Adrenal gland (tissue), 12 donors: Measurements from ENCODE around the gene MLLT1. TPM values are rescaled to one million over a fixed set of nuclear protein-coding genes. Genes with fewer than 3 reads are reported as not detected.

Experiments
- DNase-seq, 7 donors: peaks; one replicate each; pipeline ENCODE4 v3.0.0-alpha.2; 2019 to 2020
- H3K27ac ChIP-seq, 5 donors: fragments of 200-600 bp; sonication (generic) in 4 of 5; 1 replicate in 3 of 5; 2 replicates in 2 of 5; pipeline versions ENCODE4 v1.5.1 to v1.8.0; 2016 to 2020; ENCODE audit warnings: mild to moderate bottlenecking in 1 of 5
- H3K27me3 ChIP-seq: fragments of 200-600 bp; 2 replicates; pipeline ENCODE4 v1.8.0; 2021
- H3K36me3 ChIP-seq, 2 donors: fragments of 200-600 bp; replicated peaks in 1 of 2; 1 replicate in 1 of 2; 2 replicates in 1 of 2; pipeline versions ENCODE4 v1.5.1 to v1.8.0; 2018 to 2022
- H3K4me1 ChIP-seq, 2 donors: fragments of 200-600 bp; replicated peaks in 1 of 2; 1 replicate in 1 of 2; 2 replicates in 1 of 2; pipeline versions ENCODE4 v1.5.1 to v1.8.0; 2018 to 2021
- H3K4me3 ChIP-seq, 4 donors: fragments of 200-600 bp; sonication (generic) in 3 of 4; one replicate each; pipeline ENCODE4 v1.5.1; 2016 to 2018
- H3K9me3 ChIP-seq, 3 donors: fragments of 200-600 bp; sonication (generic) in 1 of 3; replicated peaks in 1 of 3; 1 replicate in 2 of 3; 2 replicates in 1 of 3; pipeline versions ENCODE4 v1.5.1 to v1.8.0; 2016 to 2021
- POLR2A ChIP-seq, 2 donors: fragments of 450-650 bp; IDR thresholded peaks; one replicate each; pipeline ENCODE4 v1.6.1; 2017; ENCODE audit warnings: antibody characterized with exemption in 2 of 2, mild to moderate bottlenecking in 2 of 2, moderate library complexity in 1 of 2
- WGBS, 4 donors: extraction: QIAGEN DNeasy Blood & Tissue Kit in 2 of 4; methylation state at CpG; one replicate each; pipeline versions ENCODE4 v1.1.5 to v1.1.7; 2013 to 2017; 5-methylcytosine and 5-hydroxymethylcytosine counted together
- intact Hi-C, 2 donors: fragments of 100-400 bp; cut with DNase I; formaldehyde crosslinking; loops; one replicate each; pipeline versions ENCODE4 v1.14.1 to v1.15.0; 2022 to 2023
- polyA plus RNA-seq, 3 donors: library from polyadenylated mRNA; stranded (reverse); fragments of 200-250 nt in 2 of 3; fragments of 350-450 nt in 1 of 3; fragmentation: Illumina TruSeq in 1 of 3; extraction: RNeasy Lipid Tissue Mini Kit (QIAGEN cat#74804) in 1 of 3; gene quantifications; one replicate each; pipeline ENCODE4 v1.2.3, GENCODE V29; 2013 to 2014
- total RNA-seq, 9 donors: library from RNA; depleted of rRNA in 4 of 9; stranded (reverse); fragments of >200 nt in 4 of 9; fragments of 120-200 nt in 1 of 9; fragmentation: NEBNext Ultra II Directional in 1 of 9; extraction: Animal tissue kit (Norgen Biotek cat#: 25700) in 1 of 9; gene quantifications; one replicate each; pipeline versions ENCODE4 v1.1.0 to v1.2.4, GENCODE V29; 2013 to 2023
- TF ChIP-seq, protein P1 (sequence below), 6 experiments: fragments of 450-650 bp in 4 of 6; fragments of 200-600 bp in 2 of 6; sonication (generic) in 1 of 6; IDR thresholded peaks; 1 replicate in 5 of 6; 2 replicates in 1 of 6; pipeline versions ENCODE4 v1.5.1 to v1.8.0; 2016 to 2021; ENCODE audit warnings: antibody characterized with exemption in 6 of 6, mild to moderate bottlenecking in 2 of 6, moderate library complexity in 1 of 6
- donor health status: healthy with polysubstance abuse.
- donor health status: Bipolar disorder and iron deficiency.
- donor health status: DM: yes; HTN: yes; CAD: no.
- donor health status: DM: no; HTN: no; CAD: no.
- donor health status: DM: no; HTN: no; CAD: no.
- donor health status: DM: yes; HTN: yes; CAD: no.

MLLT1 gene
- total and polyA plus RNA-seq, 12 donors = 9.3 to 66.3 (median 28.2) TPM

- Histone ChIP-seq H3K36me3 (peaks cover 0 to 39% of the 10 kb centered on the region in 2 donors), H3K4me1 (peaks cover 34 to 41% of the 10 kb centered on the region in 2 donors), H3K27ac (no peak overlapping the region), H3K9me3 (no peaks in the 10 kb centered on the region), H3K27me3 (no peaks in the 10 kb centered on the region), H3K4me3 (no peak overlapping the region)
- DNase-seq = no peak
- intact Hi-C loops = no loop called here
- 88 to 94% (median 92%) methylated on average over 33 of the region's 33 CpGs for WGBS, 4 donors
- TF ChIP-seq, protein P1, sequence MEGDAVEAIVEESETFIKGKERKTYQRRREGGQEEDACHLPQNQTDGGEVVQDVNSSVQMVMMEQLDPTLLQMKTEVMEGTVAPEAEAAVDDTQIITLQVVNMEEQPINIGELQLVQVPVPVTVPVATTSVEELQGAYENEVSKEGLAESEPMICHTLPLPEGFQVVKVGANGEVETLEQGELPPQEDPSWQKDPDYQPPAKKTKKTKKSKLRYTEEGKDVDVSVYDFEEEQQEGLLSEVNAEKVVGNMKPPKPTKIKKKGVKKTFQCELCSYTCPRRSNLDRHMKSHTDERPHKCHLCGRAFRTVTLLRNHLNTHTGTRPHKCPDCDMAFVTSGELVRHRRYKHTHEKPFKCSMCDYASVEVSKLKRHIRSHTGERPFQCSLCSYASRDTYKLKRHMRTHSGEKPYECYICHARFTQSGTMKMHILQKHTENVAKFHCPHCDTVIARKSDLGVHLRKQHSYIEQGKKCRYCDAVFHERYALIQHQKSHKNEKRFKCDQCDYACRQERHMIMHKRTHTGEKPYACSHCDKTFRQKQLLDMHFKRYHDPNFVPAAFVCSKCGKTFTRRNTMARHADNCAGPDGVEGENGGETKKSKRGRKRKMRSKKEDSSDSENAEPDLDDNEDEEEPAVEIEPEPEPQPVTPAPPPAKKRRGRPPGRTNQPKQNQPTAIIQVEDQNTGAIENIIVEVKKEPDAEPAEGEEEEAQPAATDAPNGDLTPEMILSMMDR (IDR thresholded peaks at IDR 0.05) = no peak
- no peak for TF ChIP-seq POLR2A (IDR thresholded peaks at IDR 0.05)
Observed at GRCh38 chr19:6269101-6269886, 10.5 kb downstream of the MLLT1 start.

DNA sequence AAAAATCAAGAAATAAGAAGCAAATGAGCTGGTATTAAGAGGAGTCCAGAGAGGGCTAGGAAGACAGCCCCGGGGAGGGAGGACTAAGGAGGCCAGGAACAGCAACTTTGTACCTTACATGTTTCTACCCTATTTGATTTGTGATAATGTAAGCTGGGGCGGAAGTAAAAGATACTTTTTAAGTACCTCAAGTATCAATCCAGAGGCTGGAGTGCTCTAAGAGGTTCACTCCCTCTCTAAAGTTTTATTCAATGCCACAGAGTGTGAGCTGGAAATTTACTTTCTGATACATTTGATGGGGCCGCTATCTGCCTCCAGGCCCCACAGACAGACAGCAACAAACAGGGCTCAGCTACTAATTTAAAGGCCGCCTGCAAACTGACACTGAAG is 11.4 kb downstream of the MLLT1 start:
- no peak overlapping the region for H3K27ac ChIP-seq
- H3K36me3 ChIP-seq = peaks cover 0 to 39% of the 10 kb centered on the region in 2 donors
- peaks cover 26 to 31% of the 10 kb centered on the region in 2 donors for H3K4me1 ChIP-seq

GRCh38 chr19:6267552-6268381 is 12.0 kb downstream of the MLLT1 start:
- Histone ChIP-seq H3K4me3 (no peak overlapping the region), H3K36me3 (peaks cover 0 to 40% of the 10 kb centered on the region in 2 donors), H3K9me3 (no peaks in the 10 kb centered on the region), H3K27me3 (no peaks in the 10 kb centered on the region), H3K27ac (no peak overlapping the region), H3K4me1 (peaks cover 20 to 25% of the 10 kb centered on the region in 2 donors)
- no peak for TF ChIP-seq POLR2A (IDR thresholded peaks at IDR 0.05)
- TF ChIP-seq, protein P1 (IDR thresholded peaks at IDR 0.05) = no peak
- intact Hi-C loops = no loop called here
- WGBS, 4 donors = 83 to 89% (median 88%) methylated on average over 17 of the region's 17 CpGs
- DNase-seq = no peak

More for the DNA sequence above, 11.4 kb downstream of the MLLT1 start:
- Histone ChIP-seq H3K27me3 (no peaks in the 10 kb centered on the region), H3K4me3 (no peak overlapping the region), H3K9me3 (no peaks in the 10 kb centered on the region)
- TF ChIP-seq, protein P1 (IDR thresholded peaks at IDR 0.05) = no peak
- TF ChIP-seq POLR2A (IDR thresholded peaks at IDR 0.05) = no peak
- WGBS, 4 donors = 94 to 98% (median 96%) methylated on average over 4 of the region's 4 CpGs
- intact Hi-C loops = no loop called here
- DNase-seq = no peak

DNA sequence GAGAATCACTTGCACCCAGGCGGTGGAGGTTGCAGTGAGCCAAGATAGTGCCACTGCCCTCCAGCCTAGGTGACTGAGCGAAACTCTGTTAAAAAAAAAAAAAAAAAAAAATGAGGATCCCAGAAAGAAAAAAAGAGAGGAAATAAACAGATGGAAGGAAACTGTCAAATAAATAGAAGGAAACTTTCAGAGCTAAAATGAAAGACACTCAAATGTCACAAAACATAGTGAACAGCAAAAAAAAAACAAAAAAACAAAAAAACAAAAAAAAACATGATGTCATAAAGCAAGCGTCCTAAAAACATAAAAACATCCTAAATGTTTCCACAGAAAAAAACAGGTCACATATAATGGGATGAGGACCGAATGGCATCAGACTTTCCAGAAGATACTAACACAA is 15.0 kb downstream of the MLLT1 start:
- H3K36me3 ChIP-seq = peaks cover 0 to 47% of the 10 kb centered on the region in 2 donors
- no peak for DNase-seq
- no peaks in the 10 kb centered on the region for H3K27me3 ChIP-seq
- H3K4me3 ChIP-seq = no peak overlapping the region
- intact Hi-C loops = no loop called here
- H3K27ac ChIP-seq = no peak overlapping the region
- TF ChIP-seq POLR2A (IDR thresholded peaks at IDR 0.05) = no peak
- TF ChIP-seq, protein P1 (IDR thresholded peaks at IDR 0.05) = no peak
- H3K9me3 ChIP-seq = no peaks in the 10 kb centered on the region
- 82 to 90% (median 87%) methylated on average over 4 of the region's 4 CpGs for WGBS, 4 donors
- H3K4me1 ChIP-seq = no peaks in the 10 kb centered on the region
